ENCODE results near the gene SEC61G.
A peak's percentile ranks its signal among the peaks of the same experiment; 100 is the strongest.

Gene SEC61G

DNA sequence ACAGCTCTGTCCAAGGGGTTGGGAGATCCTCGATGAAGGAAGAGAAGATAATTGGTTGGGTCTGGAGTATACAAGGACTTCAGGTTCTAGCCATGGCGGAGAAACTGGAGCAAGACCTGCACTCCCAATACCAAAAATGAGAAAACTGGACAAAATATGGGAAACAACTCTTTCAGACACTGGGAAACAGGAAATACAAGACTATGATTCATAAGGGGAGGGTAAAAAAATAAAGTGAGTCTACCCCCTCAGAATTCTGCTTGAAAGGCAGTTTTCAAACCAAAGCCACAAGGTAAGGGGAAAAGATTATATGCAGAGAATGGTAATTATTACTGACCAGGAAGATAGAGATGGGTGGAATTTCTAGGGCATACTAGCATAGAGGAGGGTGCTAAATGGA is 10.2 kb upstream of the SEC61G start:
- DNase-seq (ENCODE audit: low spot score) (no peak), FAIRE-seq (no peak)

DNA sequence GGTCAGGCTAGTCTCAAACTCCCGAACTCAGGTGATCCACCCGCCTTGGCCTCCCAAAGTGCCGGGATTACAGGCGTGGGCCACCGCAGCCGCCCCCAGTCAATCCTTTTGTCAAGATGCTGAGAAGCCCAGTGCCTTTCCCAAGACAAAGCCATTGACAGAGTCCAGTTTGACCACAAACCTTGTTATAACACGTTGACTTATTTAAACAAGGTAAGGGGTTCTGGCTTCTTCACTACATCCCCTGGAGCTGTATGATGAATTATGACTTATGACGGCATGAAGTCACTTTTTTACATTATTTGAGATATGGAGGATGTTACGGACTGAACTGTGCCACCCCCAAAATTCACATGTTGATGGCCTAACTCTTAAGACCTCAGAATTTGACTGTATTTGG is 5.8 kb upstream of the SEC61G start:
- FAIRE-seq = no peak
- DNase-seq (ENCODE audit: low spot score) = no peak

DNA sequence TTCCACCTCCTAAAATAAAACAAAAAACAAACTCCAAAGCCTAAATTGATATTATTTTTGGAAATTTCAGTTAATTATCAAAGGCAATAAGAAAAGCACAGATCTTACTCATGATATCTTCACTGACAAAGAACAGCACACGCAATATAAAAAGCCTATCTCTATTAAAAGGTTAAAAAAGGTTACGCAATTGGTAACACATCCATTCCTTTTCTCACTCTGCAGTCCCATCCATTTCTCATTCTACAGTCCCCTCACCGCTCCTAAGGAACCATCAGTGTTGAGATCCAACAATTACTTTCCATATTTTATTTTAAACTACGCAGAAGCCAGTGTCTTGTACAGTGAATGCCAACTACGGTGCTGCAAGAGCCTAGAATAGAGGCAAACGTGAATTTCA is 1.3 kb downstream of the SEC61G start:
- FAIRE-seq (no peak), DNase-seq (ENCODE audit: low spot score) (no peak)

DNA sequence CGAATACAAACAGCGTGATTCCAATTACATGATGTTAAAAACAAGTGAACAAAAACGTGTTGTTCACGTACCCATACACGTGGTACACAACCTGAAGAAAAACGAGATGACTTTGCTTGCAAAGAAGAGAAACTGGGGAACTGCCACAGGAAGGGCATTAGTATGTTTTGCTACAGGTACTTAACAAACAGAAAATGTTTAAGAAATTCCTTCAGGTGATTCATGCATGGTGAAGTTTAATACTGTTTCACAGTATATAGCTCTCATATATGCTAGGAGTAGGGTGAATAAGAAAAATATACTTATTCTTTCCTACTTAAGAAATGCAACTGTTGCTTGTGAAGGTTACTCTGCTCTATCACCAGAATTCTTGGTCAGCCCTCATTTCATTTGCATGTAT is 9.8 kb downstream of the SEC61G start:
- DNase-seq (ENCODE audit: low spot score) (no peak), FAIRE-seq (no peak)

DNA sequence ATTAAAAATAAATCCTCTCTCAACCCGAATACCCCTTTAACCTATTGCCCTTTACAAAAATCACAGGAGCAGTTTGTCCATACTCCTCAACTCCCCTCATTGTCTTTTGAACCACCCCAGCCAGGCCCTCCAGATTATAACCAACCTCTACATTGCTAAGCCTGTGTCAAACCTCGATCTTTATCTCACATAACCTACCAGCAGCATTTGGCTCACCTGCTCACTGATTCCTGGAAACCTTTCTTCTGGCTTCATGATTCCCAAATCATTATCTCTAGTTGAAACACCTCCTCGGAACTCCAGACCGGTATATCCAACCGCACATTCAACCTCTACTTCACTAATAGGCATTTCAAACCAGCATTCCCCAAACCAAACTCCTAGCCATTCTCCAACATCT is 11.8 kb downstream of the SEC61G start:
- FAIRE-seq (no peak), DNase-seq (ENCODE audit: low spot score) (no peak)

DNA sequence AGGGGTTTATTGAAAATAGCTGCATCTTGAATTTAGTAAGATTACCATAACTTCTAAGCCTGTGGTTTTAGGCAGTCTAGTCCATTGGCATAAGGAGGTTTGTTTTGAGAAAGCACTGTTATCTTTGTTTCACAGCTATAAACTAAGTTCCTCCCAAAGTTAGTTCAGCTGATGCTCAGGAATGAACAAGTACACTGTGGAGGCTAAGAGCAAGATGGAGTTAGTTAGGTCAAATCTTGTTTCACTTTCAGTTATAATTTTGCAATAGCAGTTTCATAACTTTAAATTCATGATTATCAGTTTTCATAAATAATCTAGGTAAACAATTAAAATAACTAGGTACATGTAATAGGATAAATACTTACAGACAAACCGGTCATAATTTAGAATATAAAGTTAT is 15.4 kb downstream of the SEC61G start:
- DNase-seq (ENCODE audit: low spot score) = no peak
- FAIRE-seq = peak; percentile 75

DNA sequence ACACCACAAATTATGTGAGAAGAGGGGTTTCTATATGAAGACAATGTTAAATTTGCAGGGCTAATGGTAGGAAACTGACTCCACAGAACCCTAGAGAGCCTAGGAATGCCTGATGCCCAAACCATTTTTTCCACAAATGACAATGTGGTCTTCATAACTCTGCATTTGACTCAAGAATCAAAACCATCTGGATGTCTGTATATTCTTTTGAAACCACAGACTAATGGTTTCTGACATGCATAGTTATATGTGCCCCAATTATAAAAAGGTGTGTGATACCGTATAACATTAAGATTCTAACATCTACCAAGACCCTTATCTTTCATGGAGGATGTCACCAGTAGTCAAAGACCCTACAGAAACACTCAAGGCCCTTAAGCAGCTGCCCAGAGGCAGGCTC is 20.3 kb downstream of the SEC61G start:
- DNase-seq (ENCODE audit: low spot score) = no peak
- FAIRE-seq = no peak

DNA sequence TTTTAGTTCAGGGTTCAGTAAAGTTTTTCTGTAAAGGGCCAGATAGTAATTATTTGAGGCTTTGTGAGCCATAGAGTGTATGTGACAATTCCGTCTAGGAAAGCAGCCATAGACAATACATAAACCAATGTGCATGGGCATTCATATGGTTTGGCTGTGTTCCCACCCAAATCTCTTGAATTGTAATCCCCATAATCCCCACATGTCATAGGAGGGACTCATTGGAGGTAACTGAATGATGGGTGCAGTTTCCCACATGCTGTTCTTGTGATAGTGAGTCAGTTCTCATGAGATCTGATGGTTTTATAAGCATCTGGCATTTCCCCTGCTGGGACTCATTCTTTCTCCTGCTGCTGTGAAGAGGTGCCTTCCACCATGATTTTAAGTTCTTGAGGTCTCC is 29.9 kb downstream of the SEC61G start:
- FAIRE-seq = no peak
- no peak for DNase-seq (ENCODE audit: low spot score)

DNA sequence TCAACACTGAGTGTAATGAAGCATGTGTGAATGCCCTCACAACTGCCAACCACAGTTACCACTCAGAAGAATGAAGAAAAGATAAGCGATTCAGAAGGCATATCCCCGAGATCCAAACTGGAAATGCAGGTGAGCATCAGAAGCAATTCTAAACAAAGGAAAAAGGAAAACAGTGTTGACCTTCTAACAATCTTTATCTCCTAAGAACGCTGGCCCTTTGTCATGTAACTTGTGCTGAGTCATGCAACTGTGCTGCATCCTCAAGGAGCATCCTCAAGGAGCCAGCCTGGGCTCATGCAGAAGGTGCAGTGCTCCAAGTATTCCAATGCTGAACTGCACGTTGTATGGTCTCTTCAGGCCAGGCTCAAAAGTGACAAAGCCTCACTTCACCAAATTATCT is 30.6 kb downstream of the SEC61G start:
- FAIRE-seq = no peak
- DNase-seq (ENCODE audit: low spot score) = no peak

DNA sequence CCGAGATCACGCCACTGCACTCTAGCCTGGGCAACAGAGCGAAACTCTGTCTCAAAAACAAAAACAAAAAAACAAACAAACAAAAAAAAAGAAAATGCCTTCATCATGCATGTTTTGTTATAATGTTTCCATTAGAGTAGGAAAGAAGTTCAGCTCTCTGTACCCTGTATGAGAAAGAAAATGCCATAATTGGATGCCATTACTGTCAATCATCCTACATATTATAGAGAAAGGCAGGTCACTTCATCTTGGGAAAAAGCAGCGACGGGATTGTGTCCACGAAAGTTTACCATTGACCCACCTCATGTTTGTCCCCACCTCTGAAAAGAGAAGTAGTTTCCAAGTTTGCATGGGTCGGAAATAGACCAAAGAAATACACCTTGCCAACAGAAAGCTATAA is 33.8 kb downstream of the SEC61G start:
- no peak for FAIRE-seq
- no peak for DNase-seq (ENCODE audit: low spot score)

DNA sequence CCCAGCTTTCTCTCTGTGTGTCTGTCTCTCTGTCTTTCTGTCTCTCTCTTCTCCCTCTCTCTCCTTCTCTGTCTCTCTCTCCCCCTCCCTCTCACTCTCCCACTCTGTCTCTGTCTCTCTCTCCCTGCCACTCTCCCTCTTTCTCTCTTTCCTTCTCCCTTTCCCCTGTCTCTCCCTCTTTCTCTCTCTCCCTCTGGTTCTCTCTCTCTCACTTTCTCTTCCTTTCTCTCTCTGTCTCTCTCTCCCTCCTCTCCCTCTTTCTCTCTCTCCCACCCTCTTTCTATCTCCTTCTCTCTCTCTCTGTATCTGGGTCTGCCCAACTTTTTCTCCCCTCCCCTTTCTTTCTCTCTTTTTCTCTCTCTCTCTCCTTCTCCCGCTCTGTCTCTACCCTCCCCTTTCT is 36.5 kb downstream of the SEC61G start:
- DNase-seq (ENCODE audit: low spot score) (no peak), FAIRE-seq (no peak)

DNA sequence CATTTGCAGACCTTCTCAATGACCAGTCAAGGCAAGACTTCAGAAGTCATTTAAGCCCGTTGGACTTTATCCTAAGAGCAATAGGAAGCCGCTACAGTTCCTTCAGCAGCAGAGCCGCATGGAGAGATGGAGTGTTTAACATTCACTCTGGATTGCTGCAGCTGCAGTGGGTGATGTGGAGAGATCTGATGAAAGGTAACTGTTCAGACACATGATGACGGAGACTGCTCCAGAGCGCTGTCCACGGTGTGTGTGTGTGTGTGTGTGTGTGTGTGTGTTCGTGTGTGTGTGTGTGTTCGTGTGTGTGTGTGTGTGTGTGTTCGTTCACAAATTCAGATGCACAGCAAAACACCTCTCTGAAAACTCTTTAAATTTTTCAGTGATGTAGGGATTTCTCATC is 37.0 kb downstream of the SEC61G start:
- FAIRE-seq (no peak), DNase-seq (ENCODE audit: low spot score) (no peak)

DNA sequence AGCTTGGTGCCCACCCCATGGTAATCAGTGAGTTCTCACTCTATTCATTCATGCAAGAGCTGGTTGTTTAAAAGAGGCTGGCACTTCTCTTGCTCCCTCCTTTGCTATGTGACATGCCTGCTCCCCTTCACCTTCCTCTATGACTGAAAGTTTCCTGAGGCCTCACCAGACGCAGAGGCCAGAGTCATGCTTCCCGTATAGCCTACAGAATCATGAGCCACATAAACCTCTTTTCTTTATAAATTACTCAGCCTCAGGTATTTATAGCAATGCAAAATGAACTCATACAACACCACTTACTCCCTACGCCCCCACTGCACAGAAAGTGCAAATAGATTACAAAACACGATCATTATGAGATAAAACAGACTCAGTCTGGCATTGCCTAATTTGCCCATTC is 39.0 kb downstream of the SEC61G start:
- no peak for DNase-seq (ENCODE audit: low spot score)
- FAIRE-seq = no peak

DNA sequence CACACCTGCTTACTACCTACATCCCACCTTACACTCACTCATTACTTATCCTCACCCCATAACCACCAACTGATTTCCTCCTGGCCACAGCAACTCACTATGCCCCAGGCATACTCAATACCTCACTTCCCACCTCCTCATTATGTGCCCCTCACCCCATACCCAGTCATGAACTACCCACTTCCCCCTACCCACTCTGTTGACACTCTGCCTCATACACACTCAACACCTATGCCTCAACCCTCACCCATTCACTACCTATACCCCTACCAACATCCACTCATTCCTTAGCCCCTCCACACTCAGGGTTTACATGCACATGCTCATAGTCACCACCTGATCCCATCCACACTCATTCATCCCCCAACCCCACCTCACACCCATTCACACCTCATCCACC is 39.6 kb downstream of the SEC61G start:
- DNase-seq (ENCODE audit: low spot score) (no peak), FAIRE-seq (no peak)

DNA sequence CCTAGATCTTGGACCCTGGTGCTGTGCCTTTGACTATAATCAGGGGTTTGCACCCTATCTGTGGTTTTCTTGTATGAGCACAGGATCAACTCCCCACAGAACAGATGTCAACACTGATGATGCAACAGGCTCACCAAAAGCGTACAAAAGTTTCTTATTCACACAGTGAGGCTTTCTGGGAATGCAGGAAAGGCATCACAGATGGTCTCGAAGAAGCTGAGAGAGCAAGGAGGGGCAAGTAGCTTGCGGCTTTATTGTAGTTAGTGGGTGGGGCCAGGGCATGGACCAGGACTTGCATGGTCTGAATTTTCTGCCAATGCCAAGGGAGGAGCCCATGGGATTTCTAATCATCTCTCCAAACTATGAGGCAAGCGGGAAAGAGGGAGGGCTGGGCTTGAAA is 46.2 kb downstream of the SEC61G start:
- FAIRE-seq = no peak

DNA sequence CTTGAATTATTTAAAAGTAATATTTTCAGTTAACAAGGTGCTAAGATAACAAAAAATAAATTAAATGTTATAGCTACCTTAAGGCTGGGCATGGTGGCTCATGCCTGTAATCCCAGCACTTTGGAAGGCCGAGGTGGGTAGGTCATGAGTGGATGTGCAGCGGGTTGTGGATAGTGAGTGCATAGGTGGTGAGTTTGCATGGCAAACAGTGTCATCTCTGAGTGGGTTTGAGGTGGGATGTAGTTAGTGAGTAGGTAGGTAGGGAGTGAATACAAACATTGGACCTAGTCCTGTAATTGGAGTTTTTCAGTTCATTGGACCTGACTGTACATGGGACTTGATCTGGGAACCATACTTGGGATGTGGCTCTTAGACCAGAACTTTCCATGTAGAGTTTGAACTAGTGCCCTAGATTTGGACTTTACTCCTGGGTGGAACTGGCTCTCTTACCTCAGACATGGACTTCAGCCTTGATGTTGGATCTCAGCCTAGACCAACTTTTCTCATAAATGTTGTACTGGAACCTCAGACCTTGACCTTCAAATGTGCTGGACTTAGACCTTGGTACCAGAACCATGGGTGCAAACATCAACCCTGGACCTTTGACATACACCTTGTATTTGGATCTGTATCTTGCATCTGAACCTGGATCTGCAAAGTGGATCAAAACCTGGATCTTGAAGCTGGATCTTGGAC is 47.0 kb downstream of the SEC61G start:
- FAIRE-seq (no peak), DNase-seq (ENCODE audit: low spot score) (no peak)

More for the DNA sequence above, 46.2 kb downstream of the SEC61G start:
- no peak for DNase-seq (ENCODE audit: low spot score)

DNA sequence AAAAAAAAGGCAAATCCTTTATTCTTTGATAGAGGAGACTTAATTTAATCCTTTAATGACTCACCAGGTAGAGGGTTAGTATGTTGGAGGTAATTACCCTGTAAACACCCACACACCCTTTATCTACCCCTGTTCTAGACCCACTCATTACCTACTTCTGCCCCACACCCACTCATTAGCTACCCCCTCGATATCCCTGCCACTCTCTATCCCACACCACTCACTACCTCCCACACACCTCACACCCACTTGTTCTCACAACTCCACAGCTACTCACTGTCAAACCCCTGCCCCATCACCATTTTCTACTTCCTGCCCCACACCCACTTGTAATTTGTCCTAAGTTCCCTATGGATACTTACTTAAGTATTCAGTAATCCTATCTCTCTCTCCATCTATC is 49.7 kb downstream of the SEC61G start:
- DNase-seq (ENCODE audit: low spot score) (no peak), FAIRE-seq (no peak)

DNA sequence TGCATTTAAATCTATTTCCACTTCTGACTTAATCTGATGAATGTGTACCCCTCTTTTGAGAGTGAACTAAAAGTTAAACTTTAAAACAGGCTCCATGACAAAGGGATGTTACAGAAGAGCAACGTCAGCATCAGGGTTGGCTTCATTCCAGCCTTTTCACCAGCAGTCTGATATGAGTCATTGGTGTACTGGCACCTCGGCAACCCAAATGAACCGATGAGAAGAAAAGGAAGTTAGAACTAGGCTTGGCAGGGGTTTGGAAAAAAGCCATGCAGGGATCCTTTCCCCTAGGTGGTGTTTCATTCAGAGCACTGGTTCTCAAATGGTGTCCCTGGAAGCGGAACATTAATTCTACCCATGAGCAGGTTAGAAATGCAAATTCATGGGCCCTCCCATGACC is 53.6 kb downstream of the SEC61G start:
- peak; percentile 91 for FAIRE-seq

DNA sequence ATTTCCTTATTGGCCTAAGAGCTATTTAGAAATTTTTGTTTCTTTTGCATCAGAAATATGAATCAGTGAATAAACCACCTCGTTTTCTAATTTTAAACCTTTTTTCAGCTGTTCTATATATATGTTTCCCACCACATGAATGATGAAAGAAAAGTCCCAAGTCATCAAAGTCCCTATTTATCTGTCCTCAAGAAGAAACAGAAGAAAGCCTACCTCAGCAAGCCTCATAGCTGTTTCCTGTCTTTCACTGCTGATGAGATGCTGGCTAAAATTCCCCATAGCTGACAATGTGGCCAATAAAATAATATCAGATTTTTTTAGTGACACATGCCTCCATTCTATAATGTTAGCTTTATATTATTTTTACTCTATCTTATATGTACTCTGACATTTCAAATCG is 54.2 kb downstream of the SEC61G start:
- FAIRE-seq (no peak), DNase-seq (ENCODE audit: low spot score) (no peak)

More for the DNA sequence above, 53.6 kb downstream of the SEC61G start:
- DNase-seq (ENCODE audit: low spot score) = peak; percentile 88

Measured in RCC 7860 (cell line).